SK-N-SH (cell line): ENCODE data around the gene RCN2.

Source experiments
- EP300 ChIP-seq, 2 experiments: IDR thresholded peaks; 2 replicates each; pipeline versions ENCODE4 v1.4.0 to v1.6.1; 2012; ENCODE audit warnings: borderline replicate concordance in 1 of 2, low read depth in 1 of 2, low read length in 1 of 2
- EZH2phosphoT487 ChIP-seq: fragments of 200-600 bp; sonication (generic); IDR thresholded peaks from 2 replicates; pipeline ENCODE4 v1.6.1; 2017; ENCODE audit warnings: low read depth, mixed run types, mild to moderate bottlenecking, antibody characterized with exemption, moderate library complexity, borderline replicate concordance
- JUND ChIP-seq: IDR thresholded peaks from 2 replicates; pipeline ENCODE4 v1.4.0; 2012
- MXI1 ChIP-seq: IDR thresholded peaks from 2 replicates; pipeline ENCODE4 v1.6.1; 2012; ENCODE audit warnings: mild to moderate bottlenecking, low read depth, low read length, improper control_type of control experiment
- POLR2AphosphoS5 ChIP-seq: IDR thresholded peaks from 2 replicates; pipeline ENCODE4 v1.6.1; 2012; ENCODE audit warnings: low read depth, low read length
- RAD21 ChIP-seq: IDR thresholded peaks from 2 replicates; pipeline ENCODE4 v1.6.1; 2012; ENCODE audit warnings: mild to moderate bottlenecking, low read length
- TAF1 ChIP-seq: IDR thresholded peaks from 2 replicates; pipeline ENCODE4 v1.6.1; 2012; ENCODE audit warnings: low read depth, mild to moderate bottlenecking, low read length, moderate library complexity, borderline replicate concordance
- YY1 ChIP-seq: IDR thresholded peaks from 2 replicates; pipeline ENCODE4 v1.4.0; 2012; ENCODE audit warnings: low read depth, mild to moderate bottlenecking
- TF ChIP-seq, protein P1 (sequence below): fragments of 200-600 bp; sonication (generic); IDR thresholded peaks from 2 replicates; pipeline ENCODE4 v1.6.1; 2017; ENCODE audit warnings: antibody characterized with exemption, mild to moderate bottlenecking, moderate library complexity
- TF ChIP-seq, protein P2 (sequence below): fragments of 150-350 bp; IDR thresholded peaks from 2 replicates; pipeline ENCODE4 v1.6.1; 2017; ENCODE audit warnings: antibody characterized with exemption, low read length, low read depth, borderline replicate concordance

DNA sequence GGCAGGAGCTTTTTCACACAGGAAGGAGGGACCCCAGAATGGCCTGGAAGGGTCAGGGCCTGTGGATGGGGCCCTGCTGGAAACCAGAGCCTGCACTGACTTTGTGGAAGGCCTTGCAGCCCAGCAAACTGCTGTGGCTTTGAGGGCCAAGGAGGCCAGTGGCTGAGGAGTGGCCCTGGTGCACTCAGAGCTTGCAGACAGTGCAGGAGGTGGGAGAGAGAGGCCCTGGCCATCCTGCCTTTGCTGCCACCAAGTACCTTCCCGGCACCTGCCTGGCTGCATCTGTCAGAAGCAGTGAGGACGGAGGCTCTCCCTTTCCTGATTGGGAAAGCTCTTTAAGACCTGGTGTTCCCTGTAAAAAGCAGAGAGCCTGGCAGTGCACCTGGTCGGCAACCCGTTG, 69.8 kb downstream of the RCN2 start:
- TF ChIP-seq, protein P1, sequence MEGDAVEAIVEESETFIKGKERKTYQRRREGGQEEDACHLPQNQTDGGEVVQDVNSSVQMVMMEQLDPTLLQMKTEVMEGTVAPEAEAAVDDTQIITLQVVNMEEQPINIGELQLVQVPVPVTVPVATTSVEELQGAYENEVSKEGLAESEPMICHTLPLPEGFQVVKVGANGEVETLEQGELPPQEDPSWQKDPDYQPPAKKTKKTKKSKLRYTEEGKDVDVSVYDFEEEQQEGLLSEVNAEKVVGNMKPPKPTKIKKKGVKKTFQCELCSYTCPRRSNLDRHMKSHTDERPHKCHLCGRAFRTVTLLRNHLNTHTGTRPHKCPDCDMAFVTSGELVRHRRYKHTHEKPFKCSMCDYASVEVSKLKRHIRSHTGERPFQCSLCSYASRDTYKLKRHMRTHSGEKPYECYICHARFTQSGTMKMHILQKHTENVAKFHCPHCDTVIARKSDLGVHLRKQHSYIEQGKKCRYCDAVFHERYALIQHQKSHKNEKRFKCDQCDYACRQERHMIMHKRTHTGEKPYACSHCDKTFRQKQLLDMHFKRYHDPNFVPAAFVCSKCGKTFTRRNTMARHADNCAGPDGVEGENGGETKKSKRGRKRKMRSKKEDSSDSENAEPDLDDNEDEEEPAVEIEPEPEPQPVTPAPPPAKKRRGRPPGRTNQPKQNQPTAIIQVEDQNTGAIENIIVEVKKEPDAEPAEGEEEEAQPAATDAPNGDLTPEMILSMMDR: no peak
- TF ChIP-seq TAF1 (no peak), YY1 (no peak), RAD21 (no peak), EZH2phosphoT487 (no peak), JUND (no peak), EP300 (IDR thresholded peaks at IDR 0.05; ENCODE audit: borderline replicate concordance in 1 of 2, low read depth in 1 of 2, low read length in 1 of 2) (no peak), POLR2AphosphoS5 (no peak), MXI1 (no peak)
- TF ChIP-seq, protein P2, sequence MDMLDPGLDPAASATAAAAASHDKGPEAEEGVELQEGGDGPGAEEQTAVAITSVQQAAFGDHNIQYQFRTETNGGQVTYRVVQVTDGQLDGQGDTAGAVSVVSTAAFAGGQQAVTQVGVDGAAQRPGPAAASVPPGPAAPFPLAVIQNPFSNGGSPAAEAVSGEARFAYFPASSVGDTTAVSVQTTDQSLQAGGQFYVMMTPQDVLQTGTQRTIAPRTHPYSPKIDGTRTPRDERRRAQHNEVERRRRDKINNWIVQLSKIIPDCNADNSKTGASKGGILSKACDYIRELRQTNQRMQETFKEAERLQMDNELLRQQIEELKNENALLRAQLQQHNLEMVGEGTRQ: no peak
